GM12872 (cell line): ENCODE data around the gene SRCIN1.

ENCODE experiments used
- TF ChIP-seq, protein P1 (sequence below): IDR thresholded peaks from 3 replicates; pipeline ENCODE4 v1.5.1; 2011; ENCODE audit warnings: low read depth, mild to moderate bottlenecking, low read length, moderate library complexity; ENCODE audit not compliant: insufficient read depth

Gene SRCIN1

DNA sequence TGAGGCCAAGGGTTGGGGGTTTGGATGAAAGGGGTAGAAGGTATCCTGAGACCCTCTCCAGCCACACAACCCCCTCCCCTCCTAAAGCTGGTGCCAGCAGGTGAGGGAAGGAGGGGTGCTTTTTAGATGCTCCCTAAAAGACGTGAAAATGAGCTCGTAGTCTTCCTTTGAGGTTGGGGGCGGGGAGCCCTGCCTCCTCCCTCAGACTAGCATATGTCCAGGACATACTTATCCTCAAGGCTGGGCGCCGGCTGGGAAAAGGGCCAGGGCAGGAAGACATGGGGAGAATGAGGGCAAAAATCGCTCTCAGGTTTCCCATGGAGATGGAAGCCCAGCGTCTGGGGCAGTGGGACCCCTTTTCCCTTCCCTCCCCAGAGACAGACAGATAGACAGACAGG lies 26.7 kb downstream of the SRCIN1 start:
- TF ChIP-seq, protein P1, sequence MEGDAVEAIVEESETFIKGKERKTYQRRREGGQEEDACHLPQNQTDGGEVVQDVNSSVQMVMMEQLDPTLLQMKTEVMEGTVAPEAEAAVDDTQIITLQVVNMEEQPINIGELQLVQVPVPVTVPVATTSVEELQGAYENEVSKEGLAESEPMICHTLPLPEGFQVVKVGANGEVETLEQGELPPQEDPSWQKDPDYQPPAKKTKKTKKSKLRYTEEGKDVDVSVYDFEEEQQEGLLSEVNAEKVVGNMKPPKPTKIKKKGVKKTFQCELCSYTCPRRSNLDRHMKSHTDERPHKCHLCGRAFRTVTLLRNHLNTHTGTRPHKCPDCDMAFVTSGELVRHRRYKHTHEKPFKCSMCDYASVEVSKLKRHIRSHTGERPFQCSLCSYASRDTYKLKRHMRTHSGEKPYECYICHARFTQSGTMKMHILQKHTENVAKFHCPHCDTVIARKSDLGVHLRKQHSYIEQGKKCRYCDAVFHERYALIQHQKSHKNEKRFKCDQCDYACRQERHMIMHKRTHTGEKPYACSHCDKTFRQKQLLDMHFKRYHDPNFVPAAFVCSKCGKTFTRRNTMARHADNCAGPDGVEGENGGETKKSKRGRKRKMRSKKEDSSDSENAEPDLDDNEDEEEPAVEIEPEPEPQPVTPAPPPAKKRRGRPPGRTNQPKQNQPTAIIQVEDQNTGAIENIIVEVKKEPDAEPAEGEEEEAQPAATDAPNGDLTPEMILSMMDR = no peak

DNA sequence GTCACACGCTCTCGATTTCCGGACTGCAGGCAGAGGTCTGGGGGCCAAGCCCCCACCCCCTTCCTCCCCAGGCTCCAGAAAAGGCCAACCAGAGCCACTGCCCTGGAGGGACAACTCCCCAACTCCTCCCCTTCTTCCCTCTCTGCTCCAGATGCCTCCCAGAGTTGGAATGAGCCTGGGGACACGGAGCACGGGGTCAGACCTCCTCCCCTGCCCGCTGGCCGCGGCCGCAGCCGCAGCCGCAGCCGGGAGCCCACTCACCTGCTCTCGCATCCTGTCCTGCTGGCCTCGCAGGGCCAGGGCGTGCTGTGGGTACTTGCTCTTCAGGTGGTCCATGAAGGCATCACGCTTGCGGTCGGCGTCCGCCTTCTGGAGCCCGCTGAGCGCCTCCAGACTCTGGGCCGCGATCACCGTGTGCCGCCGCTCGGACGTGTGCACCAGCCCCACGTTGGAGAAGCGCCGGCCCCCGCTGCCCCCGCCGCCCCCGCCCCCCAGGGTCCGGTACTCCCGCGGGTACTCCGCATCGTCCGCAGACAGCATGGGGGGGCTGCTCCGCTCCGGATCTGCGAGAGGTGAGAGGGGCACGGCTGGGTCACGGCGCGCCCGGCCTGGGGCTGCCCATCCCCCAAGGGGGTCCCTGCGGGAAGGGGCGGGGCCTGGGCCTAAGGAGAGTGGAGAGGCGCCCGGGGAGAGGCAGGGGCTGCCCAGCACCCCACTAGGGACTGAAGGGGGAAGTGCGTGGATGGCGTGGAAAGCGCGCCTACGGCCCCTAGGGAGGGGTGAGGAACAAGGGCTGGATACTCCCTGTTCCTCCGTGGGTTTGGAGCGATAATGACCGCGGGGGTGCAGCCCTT lies 27.3 kb downstream of the SRCIN1 start:
- TF ChIP-seq, protein P1 = no peak

DNA sequence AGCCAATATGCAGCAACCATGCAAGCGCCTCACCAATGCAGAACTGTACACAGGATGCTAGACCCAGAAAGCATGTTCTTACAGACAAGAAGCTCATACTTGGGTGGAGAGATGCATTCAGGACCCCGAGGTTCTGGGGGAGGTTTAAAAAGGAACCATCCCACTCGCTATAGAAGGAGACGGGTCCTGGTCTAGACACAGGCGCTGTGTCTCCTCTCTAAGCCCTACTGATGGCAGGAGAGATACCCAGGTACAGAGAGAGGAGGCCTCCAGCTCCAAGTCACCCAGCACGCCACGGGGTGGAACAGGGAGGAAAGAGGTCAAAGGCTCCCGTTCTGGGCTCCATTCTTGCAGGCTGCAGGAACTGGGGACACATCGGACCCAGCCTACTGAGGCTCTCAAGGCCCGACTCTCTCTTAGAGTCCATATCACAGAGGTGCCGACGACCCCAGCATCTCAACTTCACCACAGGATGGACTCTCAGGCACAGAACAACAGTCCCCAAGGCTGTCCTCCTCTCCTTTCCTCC lies 28.0 kb downstream of the SRCIN1 start:
- TF ChIP-seq, protein P1 = no peak

DNA sequence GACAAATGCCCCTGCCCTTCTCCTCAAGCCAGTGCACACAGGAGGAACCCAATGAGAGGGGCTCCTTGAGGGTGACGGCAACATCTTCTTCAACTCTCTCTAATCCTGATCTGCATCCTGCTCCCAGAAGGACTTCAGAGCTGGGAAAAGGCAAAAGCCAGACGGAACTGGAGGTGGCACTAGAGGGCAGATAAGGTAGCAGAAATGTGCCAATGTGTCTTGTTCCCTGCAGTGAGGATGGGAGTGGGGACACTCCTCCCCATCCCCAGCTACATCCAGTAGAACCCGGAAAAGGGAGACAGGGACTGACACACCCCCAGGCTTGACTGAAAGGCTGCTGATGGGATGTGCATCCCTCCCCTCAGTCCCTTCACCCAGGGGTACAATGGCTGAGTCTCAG lies 28.5 kb downstream of the SRCIN1 start:
- TF ChIP-seq, protein P1 = no peak

DNA sequence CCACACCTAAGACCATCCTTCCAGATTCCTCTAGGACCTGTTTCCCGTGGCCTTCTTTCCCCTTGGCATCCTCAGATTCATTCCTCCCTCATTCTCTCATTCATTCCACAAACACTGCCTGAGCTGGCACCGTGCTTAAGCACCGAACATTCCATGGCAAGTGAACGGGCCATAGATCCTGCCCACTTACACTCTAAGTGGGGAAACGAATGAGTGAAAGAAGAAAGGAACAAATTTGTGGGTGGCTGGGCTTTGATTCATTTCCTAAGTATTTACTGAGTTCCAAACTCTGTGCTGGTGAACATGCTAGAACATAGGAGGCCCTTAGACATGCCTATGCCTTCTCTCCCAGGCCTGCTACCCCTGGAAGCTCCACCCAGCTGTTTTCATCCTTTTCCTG lies 30.0 kb downstream of the SRCIN1 start:
- TF ChIP-seq, protein P1 = no peak

DNA sequence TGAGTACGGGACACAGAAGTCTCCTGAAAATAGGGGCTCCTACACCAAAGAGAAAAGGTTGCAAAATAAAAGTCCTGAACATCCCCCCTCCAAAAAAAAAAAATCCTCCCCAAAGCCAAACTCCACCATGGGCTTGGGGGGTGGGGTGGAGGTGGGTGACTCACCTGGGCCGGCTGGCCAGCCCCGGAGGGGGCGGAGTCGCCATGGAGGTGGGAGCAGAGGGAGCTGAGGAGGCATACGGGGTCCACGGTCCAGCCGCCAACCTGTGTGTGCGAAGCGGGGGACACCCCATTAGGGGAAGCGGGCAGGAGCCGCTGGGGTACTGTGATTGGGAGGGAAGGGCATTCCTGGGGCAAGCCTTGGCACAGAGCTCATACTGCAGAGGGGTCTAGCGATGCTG lies 31.0 kb downstream of the SRCIN1 start:
- TF ChIP-seq, protein P1 = no peak

DNA sequence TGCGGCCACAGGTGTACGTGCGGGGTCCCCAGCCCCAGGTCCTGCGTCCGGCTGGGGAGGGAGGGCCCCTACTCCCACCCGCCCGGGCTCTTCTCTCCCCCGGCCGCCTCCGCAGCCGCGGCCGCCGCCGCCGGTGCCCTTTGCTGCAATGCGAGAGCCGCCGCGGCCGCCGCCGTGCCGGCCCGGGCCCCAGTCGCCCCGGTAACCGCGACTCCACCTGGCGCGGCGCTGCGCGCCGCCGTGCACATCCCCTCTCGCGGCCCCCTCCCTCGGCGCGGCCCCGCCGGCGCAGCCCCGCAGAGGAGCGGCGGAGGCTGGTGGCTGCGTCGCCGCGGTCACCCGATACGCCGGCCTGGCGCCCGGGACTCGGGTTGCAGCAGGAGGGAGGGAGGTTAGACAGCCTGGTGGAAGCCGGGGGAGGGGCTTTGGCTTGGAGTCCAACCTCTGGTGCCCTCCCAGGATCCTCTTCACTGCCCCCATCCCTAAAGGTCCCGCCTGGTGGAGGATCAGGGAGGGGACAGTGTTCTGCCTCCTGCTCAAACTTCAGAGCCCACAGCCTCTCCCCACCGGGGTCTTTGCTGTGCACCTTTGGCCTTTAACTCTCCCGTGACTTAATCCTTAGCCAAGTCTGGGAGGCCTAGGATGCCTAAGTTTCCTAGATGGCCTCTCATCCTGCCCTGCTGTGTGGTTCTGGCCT lies 32.9 kb downstream of the SRCIN1 start:
- TF ChIP-seq, protein P1 = no peak
